Measurements from ENCODE around the gene GMNN.
"Not testable (repeated sequence)": the region's sequence is repeated elsewhere in the genome, so short reads cannot be mapped to it uniquely, and the experiment has no call there.

GMNN gene

DNA sequence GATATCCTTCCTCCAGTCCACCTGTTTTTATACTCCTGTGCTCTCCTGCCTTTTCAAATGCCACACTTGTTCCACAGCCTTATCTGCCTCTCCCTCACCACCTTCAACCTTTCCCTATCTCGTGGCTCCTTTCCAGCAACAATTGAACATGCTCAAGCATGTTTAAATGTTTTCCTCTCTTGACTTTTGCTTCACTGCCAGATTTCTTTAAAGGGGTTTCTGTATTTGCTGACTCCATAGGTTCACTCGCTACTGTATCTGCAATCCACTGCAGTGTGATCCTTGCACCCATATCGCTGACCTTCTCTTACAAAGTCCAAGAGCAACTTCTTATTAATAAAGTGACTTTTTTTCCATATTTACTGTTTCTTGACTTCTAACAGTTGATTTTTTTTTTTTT is 11.2 kb upstream of the GMNN start:
- no peak for DNase-seq

DNA sequence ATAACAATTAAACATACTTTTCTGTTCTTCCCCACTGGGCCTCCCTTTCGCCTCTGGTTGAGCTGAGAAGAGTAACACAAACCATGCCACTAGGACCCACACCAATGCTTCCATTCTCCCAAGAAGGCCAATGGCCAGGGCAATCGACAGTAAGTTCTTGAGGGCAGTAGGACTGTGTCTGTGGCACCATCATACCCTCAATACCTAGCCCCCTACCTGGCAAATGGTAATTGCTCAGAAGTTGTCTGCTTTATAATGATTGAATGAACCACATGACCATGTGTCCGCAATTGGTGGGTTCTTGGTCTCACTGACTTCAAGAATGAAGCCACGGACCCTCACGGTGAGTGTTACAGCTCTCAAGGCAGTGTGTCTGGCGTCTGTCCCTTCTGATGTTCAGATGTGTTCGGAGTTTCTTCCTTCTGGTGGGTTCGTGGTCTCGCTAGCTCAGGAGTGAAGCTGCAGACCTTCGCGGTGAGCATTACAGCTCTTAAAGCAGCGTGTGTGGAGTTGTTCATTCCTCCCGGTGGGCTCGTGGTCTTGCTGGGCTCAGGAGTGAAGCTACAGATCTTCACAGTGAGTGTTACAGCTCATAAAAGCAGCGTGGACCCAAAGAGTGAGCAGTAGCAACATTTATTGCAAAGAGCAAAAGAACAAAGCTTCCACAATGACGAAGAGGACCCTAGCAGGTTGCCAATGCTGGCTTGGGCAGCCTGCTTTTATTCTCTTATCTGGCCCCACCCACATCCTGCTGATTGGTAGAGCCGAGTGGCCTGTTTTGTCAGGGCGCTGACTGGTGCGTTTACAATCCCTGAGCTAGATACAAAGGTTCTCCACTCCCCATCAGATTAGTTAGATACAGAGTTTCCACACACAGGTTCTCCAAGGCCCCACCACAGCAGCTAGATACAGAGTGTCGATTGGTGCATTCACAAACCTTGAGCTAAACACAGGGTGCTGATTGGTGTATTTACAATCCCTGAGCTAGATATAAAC is 9.6 kb upstream of the GMNN start:
- DNase-seq: not testable (repeated sequence)

DNA sequence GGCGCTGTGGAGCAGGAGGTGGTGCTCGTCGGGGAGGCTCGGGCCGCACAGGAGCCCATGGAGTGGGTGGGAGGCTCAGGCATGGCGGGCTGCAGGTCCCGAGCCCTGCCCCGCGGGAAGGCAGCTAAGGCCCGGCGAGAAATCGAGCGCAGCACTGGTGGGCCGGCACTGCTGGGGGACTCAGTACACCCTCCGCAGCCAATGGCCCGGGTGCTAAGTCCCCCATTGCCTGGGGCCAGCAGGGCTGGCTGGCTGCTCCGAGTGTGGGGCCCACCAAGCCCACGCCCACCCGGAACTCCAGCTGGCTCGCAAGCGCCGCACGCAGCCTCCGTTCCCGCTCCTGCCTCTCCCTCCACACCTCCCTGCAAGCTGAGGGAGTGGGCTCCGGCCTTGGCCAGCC is 8.8 kb upstream of the GMNN start:
- DNase-seq: not testable (repeated sequence)

DNA sequence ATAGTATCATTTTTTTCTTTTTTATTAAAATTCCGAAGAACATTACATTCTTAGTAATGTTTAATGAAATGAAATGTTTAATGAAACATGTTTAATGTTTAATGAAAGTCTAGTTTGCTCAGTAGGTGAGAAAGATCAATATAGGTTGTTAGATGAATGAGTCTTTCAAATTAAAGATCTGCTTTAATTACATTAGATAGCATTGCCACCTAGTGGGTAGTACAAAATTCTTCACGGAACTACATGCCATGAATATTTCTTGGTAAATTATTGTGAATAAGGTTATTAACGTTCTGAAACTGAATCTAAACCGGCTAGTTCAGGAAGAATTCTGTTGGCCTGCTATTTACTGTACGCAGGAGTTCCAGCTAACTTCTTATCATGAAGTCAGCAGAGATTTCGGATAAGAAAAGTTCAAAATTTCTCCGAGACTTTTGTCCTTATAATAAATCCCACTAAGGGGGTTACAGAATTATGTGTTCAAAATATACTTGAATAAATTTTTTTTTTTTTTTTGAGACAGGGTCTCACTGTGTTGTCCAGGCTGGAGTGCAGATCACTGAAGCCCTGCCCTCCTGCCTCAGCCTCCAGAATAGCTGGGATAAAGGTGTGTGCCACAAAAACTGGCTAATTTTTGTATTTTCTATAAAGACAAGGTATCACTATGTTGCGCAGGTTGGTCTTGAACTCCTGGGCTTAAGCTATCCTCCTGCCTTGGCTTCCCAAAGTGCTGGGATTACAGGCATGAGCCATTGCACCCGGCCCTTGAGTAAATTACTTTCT is 7.9 kb upstream of the GMNN start:
- no peak for DNase-seq

DNA sequence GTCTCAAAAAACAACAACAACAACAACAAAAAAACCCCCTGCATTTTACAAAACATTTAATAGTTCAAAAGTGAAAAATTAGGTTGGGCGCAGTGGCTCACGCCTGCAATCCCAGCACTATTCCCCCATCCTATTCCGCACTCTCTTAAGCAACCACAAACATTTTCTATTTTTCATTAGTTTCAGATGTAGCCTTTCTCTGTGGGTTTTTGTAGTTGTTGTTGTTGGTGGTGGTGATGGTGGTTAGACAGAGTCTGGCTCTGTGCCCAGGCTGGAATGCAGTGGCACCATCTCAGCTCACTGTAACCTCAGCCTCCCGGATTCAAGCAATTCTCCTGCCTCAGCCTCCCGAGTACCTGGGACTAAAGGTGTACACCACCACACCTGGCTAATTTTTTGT is 6.4 kb upstream of the GMNN start:
- DNase-seq: no peak

DNA sequence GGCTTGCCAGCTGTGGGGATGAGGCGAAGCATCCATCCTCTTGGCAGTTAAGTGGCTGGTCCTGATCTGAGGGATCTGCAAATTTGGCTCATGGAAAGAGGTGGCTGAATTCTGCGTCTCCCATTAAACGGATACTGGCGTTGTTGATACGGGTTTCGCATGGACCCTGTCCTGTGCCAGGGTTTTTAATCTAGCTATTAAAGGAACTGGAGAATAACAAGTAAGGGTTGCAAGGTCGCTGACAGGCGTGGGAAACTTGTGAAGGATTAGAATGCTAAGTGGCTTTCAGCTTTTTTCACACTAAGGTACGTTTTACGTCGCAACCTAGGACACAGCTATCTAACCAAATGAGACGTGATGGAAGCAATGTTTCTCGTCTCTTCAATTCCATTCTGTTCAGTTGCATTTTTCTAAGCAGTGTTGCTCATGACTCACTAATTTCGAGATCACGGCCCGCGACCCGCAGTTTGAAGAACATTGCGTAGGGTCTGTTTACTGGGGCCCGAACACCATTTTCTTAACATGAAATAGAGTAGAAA is 852 bp downstream of the GMNN start:
- peak; percentile 51 for DNase-seq

DNA sequence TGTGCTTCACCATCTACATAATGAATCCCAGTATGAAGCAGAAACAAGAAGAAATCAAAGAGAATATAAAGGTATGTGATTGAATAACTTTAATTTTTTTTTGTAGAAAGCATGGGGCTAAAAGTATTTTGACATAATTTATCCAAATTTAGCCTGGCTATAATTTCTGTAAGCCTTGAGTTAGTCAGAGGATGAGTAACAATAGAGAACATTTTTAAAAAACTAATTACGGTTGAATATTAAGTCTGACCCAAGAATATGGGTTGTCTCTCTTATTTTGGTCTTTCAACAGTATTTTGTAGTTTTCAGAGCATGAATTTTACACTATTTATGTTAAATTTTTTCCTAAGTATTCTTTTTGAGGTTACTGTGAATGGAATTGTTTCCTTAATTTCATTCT is 2.5 kb downstream of the GMNN start:
- DNase-seq: no peak

DNA sequence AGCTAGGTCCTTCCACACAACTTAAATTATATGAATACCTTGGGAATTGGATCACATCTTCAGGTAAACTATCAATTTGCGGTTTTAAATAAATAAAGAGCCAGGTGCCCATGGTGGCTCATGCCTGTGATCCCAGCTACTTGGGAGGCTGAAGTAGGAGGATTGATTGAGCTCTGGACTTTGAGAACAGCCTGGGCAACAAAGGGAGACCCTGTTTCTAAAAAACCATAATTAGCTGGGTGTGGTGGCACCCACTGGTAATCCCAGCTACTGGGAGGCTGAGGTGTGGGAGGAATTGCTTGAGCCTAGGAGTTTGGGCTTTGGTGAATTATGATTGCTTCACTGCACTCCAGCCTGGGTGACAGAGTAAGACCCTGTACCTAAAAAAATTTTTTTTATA is 3.4 kb downstream of the GMNN start:
- DNase-seq: no peak

DNA sequence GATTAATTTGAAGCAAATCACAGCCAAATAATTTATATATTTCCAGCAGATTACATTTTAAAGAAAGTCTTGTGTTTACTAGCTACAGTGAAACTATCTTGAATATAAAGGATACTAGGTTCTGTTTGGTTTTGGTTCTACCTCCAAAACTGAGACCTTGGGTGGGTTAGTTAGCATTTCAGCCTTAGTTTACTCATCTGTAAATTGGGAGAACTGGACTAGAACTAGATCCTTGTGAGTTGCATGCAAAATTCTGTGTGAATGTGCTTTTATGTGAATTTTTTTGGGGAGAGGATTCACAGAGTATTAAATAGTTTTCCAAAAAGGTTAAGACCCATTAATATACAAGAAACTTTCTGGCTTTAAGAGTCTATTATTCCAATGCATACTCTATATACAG is 4.1 kb downstream of the GMNN start:
- no peak for DNase-seq

DNA sequence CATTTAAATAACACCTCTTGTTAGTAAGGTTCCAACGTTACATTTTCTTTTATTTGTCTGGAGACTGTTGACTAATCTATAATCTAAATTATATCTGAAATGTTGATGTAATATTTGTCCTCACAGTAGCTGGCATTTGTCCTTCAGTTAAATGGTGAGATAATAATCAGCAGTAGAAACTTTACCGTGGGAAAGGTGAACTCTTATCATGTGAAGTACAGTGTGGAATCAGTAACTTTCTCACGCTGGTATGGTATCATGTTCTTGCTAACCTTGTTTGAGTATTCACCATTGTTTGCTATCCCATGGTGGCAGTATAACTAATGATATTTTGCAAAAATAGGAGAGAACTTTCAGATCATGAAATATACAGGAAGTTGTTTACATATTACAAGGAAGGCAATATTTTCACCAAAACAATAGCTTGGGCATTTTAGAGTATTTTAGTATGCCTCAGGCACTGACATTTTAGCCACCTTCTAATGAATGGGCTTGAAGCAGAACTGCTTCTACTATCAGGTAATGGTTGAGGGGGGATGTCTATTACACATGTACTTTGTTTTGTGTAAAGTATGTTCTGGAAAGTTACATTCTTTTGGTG is 4.8 kb downstream of the GMNN start:
- DNase-seq: no peak

DNA sequence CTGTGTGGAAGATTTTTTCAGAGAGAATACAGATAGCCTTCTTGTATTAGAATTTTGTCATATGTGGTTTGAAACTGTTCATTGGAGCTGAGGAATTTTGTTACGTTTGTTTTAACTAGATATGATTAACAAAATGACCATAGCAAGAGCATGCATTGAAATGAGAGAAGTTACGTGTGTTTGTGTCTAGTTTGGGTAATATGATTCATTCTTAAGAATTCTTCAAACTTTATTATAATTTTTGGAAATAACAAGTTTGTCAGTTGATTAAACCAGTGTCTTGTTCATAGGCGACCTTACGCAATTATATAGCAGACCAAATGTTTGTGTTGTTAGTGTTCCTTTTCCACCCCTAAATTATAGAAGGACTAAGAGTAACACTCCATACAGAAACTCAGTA is 5.5 kb downstream of the GMNN start:
- DNase-seq: no peak

DNA sequence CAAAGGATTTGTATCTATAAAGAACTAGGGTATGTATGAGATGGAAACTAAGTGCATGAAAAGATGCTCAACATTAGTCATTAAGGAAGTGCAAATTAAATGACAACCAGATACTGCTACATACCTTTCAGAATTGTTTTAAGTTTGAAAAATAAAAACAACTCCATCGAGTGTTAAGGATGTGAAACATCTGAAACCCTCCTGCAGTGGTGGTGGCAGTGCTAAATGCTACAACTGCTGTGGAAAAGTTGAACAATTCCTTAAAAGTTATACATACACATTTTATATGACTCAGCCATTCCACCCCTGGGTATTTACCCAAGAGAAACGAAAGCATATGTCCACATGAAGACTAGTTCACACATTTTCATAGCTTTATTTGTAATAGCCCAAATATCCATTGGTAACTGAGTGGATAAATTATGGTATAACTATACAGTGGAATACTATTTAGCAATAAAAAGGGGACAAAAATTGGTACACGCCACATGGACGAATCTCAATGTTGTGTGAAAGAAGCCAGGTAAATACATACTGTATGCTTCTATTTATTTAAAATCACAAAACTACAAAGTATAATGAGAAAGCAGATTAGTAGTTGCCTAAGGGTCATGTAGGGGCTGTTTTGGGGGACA is 13.4 kb downstream of the GMNN start:
- DNase-seq: peak; percentile 33

DNA sequence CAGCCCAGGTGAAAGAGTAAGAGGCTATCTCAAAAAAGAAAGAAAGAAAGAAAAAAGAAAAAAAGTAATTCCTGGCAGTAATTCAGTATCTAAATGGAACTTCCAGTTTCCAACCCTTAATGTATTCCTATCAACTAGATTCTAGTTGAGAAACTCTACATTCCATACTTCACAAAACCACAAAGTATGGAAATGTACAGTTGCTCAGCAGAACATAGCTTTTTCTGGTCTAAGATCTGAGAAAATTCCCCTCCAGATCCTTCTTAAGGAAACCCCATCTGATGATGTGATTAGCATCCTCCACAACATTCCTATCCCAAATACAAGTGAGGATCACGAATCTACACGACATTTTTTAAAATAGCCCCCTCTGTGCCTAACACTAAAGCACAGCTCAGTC is 20.4 kb downstream of the GMNN start:
- DNase-seq: no peak

DNA sequence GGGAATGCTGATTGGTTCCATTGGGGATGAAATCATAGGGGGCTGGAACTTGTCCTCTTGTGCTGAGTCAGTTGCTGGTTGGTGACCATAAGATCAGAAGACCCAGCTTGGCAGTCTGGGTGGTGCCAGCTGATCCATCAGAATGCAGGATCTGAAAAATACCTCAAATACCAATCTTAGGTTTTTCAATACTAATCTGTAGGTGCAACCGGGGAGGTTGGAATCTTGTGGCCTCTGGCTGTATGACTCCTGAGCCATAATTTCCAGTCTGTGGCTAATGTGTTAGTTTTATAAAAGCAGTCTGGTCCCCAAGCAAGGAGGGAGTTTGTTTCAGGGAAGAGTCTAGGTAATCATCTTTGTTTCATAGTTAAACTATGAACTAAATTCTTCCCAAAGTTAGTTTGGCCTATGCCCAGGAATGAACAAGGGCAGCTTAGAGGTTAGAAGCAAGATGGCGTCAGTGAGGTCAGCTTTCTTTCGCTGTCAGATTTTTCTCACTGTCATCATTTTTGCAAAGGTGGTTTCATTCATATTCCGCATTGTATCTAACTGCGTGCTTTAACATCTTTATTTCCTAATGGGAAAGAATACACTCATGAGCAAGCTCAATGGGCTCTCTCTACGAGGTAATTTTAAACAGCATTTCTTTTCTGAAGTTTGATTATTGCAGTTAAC is 22.0 kb downstream of the GMNN start:
- peak; percentile 14 for DNase-seq

DNA sequence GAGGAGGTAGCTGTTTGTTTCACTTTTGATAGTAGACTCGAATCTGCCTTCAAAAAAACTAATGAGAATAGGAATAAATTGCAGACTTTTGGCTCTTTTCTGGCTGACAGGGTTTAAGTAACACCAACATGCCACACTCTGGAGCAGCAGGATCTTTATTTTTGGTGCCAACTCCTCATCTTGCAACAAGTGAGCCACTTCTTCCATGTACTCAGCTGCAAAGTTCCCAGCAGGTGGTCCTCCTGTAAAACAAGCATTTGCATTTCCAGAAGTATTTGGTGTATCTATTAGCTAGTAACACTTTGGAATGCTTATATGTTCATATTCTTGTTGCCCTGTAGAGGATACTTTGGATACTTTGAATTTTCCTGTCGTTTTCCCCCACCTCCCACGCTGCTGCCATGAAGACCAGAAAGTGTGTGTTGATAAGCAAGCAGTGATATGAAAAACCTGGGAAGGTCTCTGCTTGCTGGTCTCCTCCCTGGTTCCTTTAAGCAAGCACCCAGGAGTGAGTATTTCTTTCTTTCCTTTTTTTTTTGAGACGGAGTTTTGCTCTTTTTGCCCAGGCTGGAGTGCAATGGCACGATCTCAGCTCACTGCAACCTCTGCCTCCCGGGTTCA is 23.0 kb downstream of the GMNN start:
- no peak for DNase-seq

DNA sequence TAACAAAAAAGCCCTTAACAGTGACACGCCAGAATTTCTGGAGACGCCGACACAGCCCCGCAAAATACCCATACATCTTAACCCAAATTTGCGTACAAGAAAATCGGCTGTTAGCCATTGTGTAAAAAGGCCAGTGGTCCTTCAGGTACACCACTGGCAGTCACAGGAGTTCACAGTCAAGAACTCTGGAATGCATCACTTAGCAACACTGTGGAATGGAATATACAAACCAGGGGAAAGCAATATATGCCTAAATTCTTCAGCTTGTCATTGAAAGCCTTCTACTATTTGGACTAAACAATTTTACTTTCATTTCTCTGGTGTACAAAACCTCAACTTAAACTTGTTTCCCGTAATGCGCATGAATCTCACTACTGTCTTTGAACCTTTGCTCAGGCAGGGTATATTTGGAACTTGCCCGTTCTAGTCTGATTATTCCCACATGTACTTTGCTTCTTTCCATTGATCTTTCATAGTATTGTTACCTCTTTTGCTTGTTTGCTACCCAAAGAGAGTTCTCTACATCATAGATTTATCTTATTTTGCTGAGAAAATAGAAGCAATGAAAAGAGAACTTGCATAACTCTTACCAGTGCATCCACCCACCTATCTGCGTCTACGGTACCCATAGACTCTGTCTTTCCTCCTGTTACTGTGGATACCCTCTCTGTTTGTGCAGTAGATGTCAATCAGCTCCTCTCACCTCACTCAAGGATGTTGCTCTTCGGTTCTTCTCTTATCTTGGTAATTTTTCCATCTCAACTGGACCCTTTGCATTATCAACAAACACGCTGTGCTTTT is 24.2 kb downstream of the GMNN start, which contains the start of gene ARMH2:
Gene ARMH2 (minus strand): TSS at position 178 of the 801 bp plus-strand sequence. CDS start 60 bp downstream, at position 118.
- DNase-seq: no peak

DNA sequence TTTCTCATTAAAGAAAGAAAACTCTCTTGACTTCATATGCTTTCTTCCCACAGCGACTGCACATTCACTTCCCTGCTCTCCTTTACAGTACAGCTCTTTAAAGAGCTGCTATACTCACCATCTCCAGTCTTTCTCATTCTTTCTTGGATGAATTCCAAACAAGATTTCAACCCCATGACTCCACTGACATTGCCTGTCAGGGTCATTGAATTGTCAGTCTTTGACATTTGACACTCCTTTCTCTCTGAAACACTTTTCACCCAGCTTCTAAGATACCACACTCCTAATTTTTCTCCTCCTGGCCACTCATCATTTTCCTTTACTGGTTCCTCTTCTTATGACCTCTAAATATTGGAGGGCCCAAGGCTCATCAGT is 24.8 kb downstream of the GMNN start:
- DNase-seq: no peak

DNA sequence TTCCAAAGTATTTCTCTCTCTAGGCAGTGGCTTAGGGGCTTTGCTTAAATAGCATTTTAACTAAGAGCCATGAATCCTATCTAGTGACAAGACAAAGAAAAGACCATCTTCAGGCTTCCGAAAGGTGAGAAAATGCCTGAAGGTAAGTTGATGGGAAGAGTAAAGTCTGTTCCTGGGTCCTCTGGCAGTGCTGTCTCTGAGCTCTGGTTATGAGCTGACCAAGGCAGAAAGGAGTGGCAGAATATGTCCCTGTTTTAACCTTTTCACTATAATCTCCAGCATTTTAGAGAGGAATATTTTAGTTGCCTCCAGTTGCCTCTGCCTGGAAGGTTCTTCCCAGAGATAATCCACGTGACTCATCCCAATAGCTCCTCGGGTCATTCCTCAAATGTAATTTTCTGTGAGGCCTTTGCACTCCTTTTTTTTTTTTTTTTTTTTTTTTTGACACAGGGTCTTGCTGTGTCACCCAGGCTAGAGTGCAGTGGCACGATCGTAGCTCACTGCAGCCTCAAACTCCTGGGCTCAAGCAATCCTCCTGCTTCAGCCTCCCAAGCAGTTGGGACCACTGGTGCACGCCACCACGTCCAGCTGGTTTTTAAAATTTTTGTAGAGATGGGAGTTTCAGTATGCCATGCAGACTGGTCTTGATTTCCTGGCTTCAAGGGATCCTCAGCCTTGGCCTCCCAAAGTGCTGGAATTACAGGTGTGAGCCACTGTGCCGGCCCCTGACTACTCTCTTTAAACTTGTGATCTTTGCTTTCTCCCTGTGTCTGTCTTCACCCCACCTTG is 27.7 kb downstream of the GMNN start:
- no peak for DNase-seq

DNA sequence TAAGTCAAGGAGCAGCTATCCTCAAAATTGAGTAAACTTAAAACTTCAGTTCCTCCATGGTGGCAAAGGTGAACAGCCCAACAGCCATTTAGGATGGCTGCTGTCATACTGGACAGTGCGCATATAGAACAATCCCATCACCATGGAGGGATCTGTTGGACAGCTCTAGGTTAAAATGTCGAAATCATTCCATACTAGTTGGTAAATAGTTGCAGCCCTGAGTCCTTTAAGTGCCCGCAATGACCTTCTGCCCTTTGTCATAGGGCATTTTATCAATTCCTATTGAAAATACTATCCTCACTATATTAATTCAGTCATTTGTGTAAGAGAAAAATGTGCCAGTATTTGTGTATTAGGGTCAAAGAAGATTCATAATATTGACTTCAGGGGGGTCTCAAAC is 32.8 kb downstream of the GMNN start:
- no peak for DNase-seq

DNA sequence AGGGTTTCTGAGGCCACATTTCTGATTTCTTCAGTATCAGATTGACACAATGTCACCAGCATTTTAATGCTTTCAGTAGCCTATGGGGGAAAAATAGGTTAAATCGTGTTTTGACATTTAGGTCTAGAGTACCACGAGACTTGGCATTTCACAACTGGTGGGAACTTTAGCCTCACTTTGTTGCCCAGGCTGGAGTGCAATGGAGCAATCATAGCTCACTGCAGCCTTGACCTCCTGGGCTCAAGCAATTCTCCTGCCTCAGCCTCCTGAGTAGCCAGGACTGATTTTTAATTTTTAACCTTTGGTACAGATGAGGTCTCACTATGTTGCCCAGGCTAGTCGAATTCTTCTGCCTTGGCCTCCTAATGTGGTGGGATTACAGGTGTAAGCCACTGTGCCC is 35.0 kb downstream of the GMNN start:
- DNase-seq: no peak
